GM18868 (cell line): Measurements from ENCODE around the gene CACNA2D2.
"Not testable (repeated sequence)": the region's sequence is repeated elsewhere in the genome, so short reads cannot be mapped to it uniquely, and the experiment has no call there.

Experiments
- ATAC-seq: cut with Tn5 transposase; IDR thresholded peaks from one replicate; pipeline ENCODE4 v1.9.1; 2021; ENCODE audit warnings: mild to moderate bottlenecking, moderate library complexity; ENCODE audit not compliant: unreplicated experiment

The CACNA2D2 gene

GRCh38 chr3:50530001-50530970, 26.9 kb upstream of the CACNA2D2 start:
- ATAC-seq = no peak

GRCh38 chr3:50525987-50526386, 22.6 kb upstream of the CACNA2D2 start:
- ATAC-seq = no peak

GRCh38 chr3:50525191-50525910, 21.9 kb upstream of the CACNA2D2 start:
- no peak for ATAC-seq

GRCh38 chr3:50524746-50525145, 21.3 kb upstream of the CACNA2D2 start:
- no peak for ATAC-seq

- ATAC-seq = no peak
These were observed 19.9 kb upstream of the CACNA2D2 start for GRCh38 chr3:50523279-50523811.

GRCh38 chr3:50521572-50521971, 18.1 kb upstream of the CACNA2D2 start:
- ATAC-seq = no peak

GRCh38 chr3:50520849-50521248, 17.4 kb upstream of the CACNA2D2 start:
- ATAC-seq = no peak

GRCh38 chr3:50519471-50520089, 16.1 kb upstream of the CACNA2D2 start:
- ATAC-seq = no peak

GRCh38 chr3:50518436-50518835, 15.0 kb upstream of the CACNA2D2 start:
- ATAC-seq = no peak

GRCh38 chr3:50517721-50518206, 14.3 kb upstream of the CACNA2D2 start:
- ATAC-seq = no peak

GRCh38 chr3:50516440-50516871, 13.0 kb upstream of the CACNA2D2 start:
- no peak for ATAC-seq

- peak; percentile 50 for ATAC-seq
These were observed 12.4 kb upstream of the CACNA2D2 start for GRCh38 chr3:50515565-50516439.

GRCh38 chr3:50512908-50513307, 9.5 kb upstream of the CACNA2D2 start:
- ATAC-seq = not testable (repeated sequence)

GRCh38 chr3:50512131-50512530, 8.7 kb upstream of the CACNA2D2 start:
- ATAC-seq = no peak

GRCh38 chr3:50510325-50510724, 6.9 kb upstream of the CACNA2D2 start:
- no peak for ATAC-seq

- no peak for ATAC-seq
These were observed 6.3 kb upstream of the CACNA2D2 start for GRCh38 chr3:50509715-50510114.

- no peak for ATAC-seq
These were observed 5.4 kb upstream of the CACNA2D2 start for GRCh38 chr3:50508821-50509220.

- no peak for ATAC-seq
These were observed 2.7 kb upstream of the CACNA2D2 start for GRCh38 chr3:50506169-50506568.

- no peak for ATAC-seq
These were observed 1.2 kb upstream of the CACNA2D2 start for GRCh38 chr3:50504681-50505080.
